Activated T-helper 1 cell treated with anti-CD3 and anti-CD28 coated beads, Interleukin-2, amount 50 U/mL, for 16 hours (primary cell): ENCODE results near the gene C2CD3.
"Not testable (repeated sequence)": the region's sequence is repeated elsewhere in the genome, so short reads cannot be mapped to it uniquely, and the experiment has no call there.

Experiments
- DNase-seq, 2 donors: peaks; one replicate each; pipeline ENCODE4 v3.0.0-alpha.2; 2020; ENCODE audit warnings: low read depth in 1 of 2, low spot score in 1 of 2

C2CD3 gene

DNA sequence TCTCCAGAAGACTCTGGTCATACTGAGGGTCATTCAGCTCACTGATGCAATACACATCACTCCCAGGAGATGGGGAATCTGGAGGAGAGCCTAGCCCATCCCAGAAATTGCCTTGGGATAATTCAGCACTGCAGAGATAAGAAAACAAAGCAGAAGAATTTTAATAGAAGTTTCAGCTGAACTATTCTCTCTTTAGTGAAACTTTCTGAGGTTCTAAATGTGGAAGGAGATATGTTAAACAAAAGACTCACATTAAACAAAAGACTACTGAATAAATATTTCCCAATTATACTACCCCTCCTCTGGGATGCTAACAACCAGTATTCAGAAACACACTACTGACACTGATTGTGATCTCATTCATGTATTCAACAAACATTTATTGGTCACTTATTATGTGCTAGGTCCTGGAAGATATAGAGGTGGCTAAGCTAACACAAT, 47.8 kb downstream of the C2CD3 start:
- DNase-seq: no peak

GRCh38 chr11:74121804-74122203, 49.0 kb downstream of the C2CD3 start:
- no peak for DNase-seq

DNA sequence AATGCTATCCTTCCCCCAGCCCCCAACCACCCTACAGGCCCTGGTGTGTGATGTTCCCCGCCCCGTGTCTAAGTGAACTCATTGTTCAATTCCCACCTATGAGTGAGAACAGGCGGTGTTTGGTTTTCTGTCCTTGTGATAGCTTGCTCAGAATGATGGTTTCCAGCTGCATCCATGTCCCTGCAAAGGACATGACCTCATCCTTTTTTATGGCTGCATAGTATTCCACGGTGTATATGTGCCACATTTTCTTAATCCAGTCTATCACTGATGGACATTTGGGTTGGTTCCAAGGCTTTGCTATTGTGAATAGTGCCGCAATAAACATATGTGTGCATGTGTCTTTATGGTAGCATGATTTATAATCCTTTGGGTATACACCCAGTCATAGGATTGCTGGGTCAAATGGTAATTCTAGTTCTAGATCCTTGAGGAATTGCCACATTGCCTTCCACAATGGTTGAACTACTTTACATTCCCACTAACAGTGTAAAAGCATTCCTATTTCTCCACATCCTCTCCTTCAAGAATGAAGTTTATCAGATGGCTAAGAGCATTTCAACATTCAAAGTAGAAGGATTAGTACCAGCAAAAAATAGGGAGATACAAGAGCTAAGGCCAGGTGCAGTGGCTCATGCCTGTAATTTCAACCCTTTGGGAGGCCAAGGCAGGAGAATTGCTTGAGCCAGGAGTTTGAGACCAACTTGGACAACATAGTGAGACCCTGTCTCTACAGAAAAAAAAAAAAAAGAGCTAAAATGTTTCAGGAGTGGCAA, 50.4 kb downstream of the C2CD3 start:
- not testable (repeated sequence) for DNase-seq

GRCh38 chr11:74116719-74117118, 54.1 kb downstream of the C2CD3 start:
- DNase-seq: no peak

DNA sequence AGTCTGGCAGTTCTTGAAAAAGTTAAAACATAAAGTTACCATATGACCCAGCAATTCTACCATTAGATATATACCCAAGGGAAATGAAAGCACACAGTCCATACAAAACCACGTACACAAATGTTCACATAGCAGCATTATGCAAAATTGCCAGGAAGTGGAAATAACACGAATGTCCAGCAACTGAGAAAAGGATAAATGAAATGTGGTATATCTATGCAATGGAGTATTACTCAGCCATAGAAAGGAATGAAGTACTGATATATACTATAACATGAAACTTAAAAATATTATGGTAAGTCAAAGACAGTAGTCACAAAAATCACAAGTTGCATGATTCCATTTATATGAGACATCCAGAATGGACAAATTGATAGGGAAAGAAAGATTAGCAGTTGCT, 57.9 kb downstream of the C2CD3 start:
- DNase-seq: no peak

DNA sequence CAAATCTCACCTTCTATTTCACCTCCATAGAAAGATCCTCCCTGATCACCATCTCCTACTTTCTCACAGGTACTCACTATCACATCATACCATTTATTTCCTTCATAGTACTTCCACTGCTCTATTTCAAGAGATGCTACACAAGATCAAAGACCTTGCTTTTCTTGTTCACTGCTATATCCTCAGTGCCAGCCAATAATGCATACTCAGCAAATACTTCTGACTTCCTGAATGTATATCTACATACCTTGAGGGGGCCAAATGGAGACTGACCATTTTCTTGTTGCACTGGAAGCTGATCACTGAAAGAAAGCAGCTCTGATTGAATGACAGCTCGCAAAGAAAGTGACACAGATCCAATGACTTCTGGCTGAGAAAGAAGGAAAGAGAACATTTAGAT, 64.7 kb downstream of the C2CD3 start:
- no peak for DNase-seq

DNA sequence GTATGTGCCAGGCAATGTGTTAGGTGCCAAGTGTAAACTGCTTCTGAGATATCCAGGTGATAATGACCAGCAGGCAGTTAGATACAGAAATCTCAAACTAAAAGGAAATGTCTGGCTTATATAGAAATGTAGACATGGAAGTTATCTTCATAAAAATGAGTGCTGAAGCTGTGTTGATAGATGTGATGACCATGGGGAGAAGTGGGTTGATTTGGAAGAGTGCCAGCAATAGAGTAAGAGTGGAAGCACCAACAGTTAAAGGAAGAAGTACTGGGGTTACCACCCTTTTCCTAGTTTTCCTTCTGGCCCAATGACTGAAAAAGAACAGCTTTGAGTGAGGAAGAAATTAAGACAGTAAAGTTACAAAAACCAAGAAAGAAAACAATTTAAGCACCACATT, 68.5 kb downstream of the C2CD3 start:
- DNase-seq: no peak

GRCh38 chr11:74100735-74101134, 70.1 kb downstream of the C2CD3 start:
- no peak for DNase-seq

- no peak for DNase-seq
Observed at GRCh38 chr11:74100231-74100630, 70.6 kb downstream of the C2CD3 start.

DNA sequence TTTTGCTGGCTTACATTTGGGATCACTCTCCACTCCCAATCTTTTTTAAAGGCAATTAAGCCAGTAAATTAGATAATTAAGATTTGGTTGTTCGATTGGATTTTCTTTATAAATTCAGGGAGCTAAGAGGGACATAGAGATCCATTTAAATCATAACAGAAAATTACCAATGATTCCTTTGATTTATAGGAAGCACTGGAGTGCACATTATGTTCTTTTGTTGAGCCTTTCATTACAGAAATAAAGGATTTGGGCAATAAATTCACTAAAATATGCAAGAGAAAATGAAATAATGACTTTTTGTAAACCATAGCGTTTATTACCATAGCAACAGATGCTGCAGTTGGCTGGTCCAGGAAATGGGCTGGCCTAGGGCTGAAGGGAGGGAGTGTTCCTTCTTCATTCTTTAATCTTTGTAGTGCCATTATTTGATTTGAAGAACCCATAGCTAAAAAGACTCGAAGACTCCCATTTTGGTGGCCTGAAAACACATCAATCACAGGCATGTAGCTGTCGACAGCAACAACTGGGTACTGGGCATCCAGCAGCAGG, 73.0 kb downstream of the C2CD3 start:
- DNase-seq: no peak

GRCh38 chr11:74094393-74094792, 76.4 kb downstream of the C2CD3 start:
- DNase-seq: no peak

- DNase-seq: no peak
Observed at GRCh38 chr11:74092425-74092824, 78.4 kb downstream of the C2CD3 start.

DNA sequence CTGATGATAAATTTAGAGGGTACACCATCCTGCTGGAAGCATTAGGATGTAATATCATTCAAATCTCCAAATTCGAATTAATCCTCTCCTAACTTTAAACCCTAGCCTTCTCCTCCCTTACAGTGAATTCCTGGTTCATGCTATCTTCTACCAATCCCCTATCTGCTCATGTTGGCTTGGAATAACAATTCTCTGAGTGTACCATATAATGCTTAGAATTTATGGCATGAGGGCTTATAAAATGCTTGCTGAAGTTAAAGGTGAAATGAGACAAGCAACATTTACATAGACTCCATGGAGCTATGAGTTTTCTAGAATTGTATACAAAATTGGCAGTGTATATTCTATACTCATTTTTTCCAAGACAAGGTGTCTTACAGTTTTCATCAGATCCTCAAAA, 79.3 kb downstream of the C2CD3 start:
- DNase-seq: no peak

GRCh38 chr11:74090701-74091100, 80.1 kb downstream of the C2CD3 start:
- no peak for DNase-seq

GRCh38 chr11:74086242-74086884, 84.4 kb downstream of the C2CD3 start:
- no peak for DNase-seq

DNA sequence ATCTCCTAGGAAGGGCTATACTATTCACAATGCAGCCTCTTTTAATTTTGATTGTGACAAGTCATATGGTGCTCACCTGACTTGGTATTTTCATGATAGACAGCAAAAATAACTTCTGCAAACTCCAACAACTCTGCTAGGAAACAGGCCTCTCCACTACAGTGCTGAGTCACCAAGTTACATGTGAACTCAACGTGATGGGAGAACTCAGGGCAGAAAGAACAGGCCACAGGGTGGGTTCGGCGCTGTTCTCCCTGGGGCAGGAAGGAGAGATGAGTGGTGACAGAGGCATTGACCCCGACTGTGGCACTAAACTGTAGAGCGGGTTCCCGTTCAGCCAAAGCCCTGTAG, 85.3 kb downstream of the C2CD3 start:
- no peak for DNase-seq

DNA sequence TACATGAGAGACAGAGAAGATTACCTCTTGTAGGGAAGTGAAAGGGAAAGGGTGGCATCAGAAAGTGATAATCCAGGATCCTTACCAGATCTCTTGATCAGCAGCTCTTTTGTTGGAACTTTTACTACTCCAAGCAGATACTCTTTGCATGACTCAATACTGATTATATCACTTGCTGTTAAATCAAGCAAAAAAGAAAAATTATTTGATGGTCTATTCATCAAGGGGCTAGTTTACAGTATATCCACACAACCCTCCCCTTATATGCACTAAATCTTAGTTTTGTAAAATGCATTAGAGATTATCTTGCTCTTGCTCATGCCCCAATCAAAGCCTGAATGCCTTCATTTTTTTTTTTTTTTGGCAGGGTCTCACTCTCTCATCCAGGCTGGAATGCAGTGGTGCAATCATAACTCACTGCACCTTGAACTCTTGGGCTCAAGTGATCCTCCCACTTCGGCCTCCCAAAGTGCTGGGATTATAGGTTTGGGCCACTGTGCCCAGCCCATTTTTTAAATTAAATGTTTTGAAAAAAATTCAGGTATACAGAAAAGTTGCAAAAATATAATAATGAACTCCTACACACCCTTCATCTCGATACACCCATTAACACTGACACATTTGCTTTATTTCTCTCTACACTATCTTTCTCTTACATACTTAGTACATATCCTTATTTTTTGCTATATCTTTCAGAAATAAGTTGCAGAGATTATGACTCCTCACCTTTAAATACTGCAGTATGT, 85.8 kb downstream of the C2CD3 start:
- no peak for DNase-seq

GRCh38 chr11:74083927-74084326, 86.9 kb downstream of the C2CD3 start:
- not testable (repeated sequence) for DNase-seq

- DNase-seq: no peak
Observed at GRCh38 chr11:74081428-74081827, 89.4 kb downstream of the C2CD3 start.

DNA sequence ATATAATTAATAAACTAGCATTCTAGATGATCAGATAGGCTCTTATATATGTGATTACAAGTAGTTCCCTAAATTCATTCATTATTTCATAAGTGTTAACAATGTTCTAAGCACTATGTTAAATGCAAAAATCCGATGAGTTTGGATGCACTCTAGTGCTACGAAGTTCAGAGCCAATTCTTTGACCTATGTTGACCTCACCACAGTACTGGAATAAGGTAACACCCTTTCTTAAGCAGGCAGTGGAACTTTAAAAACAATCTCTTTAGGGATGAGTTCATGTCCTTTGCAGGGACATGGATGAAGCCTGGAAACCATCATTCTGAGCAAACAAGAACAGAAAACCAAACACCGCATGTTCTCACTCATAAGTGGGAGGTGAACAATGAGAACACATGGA, 93.6 kb downstream of the C2CD3 start:
- DNase-seq: no peak

DNA sequence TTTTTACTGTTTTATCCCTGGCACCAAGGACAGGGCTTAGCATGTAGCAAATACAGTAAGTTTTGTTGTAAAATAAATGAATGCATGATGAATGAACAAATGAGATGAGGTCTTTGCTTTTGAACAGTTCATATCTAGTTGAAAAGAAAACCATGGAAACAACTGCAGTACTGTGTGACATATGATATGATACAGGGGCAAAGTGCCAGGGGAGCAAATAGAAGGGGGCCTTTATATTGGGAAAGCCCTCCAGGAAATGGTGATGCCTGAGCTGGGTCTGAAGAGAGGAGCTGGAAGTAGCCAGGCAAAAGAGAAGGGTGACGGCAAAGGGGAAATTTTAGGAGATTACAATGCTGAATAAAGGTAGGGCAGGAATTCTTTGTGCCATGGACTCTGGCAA, 98.1 kb downstream of the C2CD3 start:
- no peak for DNase-seq

GRCh38 chr11:74072286-74072685, 98.5 kb downstream of the C2CD3 start:
- no peak for DNase-seq
